Adrenal gland (tissue), 5 donors: Measurements from ENCODE around the gene WNT8A.

Source experiments
- POLR2A ChIP-seq, 2 donors: fragments of 450-650 bp; IDR thresholded peaks; one replicate each; pipeline ENCODE4 v1.6.1; 2017; ENCODE audit warnings: antibody characterized with exemption in 2 of 2, mild to moderate bottlenecking in 2 of 2, moderate library complexity in 1 of 2
- TF ChIP-seq, protein P1 (sequence below), 6 experiments: fragments of 450-650 bp in 4 of 6; fragments of 200-600 bp in 2 of 6; sonication (generic) in 1 of 6; IDR thresholded peaks; 1 replicate in 5 of 6; 2 replicates in 1 of 6; pipeline versions ENCODE4 v1.5.1 to v1.8.0; 2016 to 2021; ENCODE audit warnings: antibody characterized with exemption in 6 of 6, mild to moderate bottlenecking in 2 of 6, moderate library complexity in 1 of 6
- donor health status: DM: no; HTN: no; CAD: no.

- TF ChIP-seq, protein P1, sequence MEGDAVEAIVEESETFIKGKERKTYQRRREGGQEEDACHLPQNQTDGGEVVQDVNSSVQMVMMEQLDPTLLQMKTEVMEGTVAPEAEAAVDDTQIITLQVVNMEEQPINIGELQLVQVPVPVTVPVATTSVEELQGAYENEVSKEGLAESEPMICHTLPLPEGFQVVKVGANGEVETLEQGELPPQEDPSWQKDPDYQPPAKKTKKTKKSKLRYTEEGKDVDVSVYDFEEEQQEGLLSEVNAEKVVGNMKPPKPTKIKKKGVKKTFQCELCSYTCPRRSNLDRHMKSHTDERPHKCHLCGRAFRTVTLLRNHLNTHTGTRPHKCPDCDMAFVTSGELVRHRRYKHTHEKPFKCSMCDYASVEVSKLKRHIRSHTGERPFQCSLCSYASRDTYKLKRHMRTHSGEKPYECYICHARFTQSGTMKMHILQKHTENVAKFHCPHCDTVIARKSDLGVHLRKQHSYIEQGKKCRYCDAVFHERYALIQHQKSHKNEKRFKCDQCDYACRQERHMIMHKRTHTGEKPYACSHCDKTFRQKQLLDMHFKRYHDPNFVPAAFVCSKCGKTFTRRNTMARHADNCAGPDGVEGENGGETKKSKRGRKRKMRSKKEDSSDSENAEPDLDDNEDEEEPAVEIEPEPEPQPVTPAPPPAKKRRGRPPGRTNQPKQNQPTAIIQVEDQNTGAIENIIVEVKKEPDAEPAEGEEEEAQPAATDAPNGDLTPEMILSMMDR (IDR thresholded peaks at IDR 0.05): no peak
- no peak for TF ChIP-seq POLR2A (IDR thresholded peaks at IDR 0.05)
Measured at GRCh38 chr5:138054847-138055558, 28.8 kb upstream of the WNT8A start.
